IMR-90 (cell line): ENCODE results near the gene AGK. TPM values are rescaled to one million over a fixed set of nuclear protein-coding genes. Genes with fewer than 3 reads are reported as not detected.

Source experiments
- ATAC-seq: fragments of 200-7000 bp; cut with Tn5 transposase; 2 replicates; pipeline ENCODE4 v1.9.1; 2020; ENCODE audit warnings: low read depth, mild to moderate bottlenecking, moderate library complexity
- BruUV-seq: library from RNA; stranded (reverse); fragments of 400-500 nt; replicated peaks from 2 replicates; lab custom pipeline; 2021; lab: Mats Ljungman, UMichigan
- CTCF ChIA-PET: fragments of 300-600 bp; formaldehyde crosslinking; extraction: SDS; loops from one replicate; lab custom pipeline; 2021; ENCODE audit warnings: antibody characterized with exemption; lab: Yijun Ruan, JAX
- POLR2A ChIA-PET: fragments of 300-600 bp; sonication (Branson Sonifier 250); formaldehyde crosslinking; loops from one replicate; lab custom pipeline; 2022; ENCODE audit warnings: antibody characterized with exemption; ENCODE audit not compliant: unreplicated experiment; lab: Charles Lee
- DNase-seq: peaks from one replicate; pipeline ENCODE4 v3.0.0; 2013
- H2AFZ ChIP-seq: replicated peaks from 2 replicates; pipeline ENCODE3; 2013; ENCODE audit warnings: low read length, mild to moderate bottlenecking; ENCODE audit not compliant: poor library complexity
- H2AK5ac ChIP-seq: 2 replicates; pipeline ENCODE4 v1.6.1; 2013; ENCODE audit warnings: low read depth, low read length, inconsistent platforms
- H2AK9ac ChIP-seq: replicated peaks from 2 replicates; pipeline ENCODE3; 2013; ENCODE audit warnings: mild to moderate bottlenecking, low read depth, low read length, moderate library complexity; ENCODE audit not compliant: poor library complexity
- H2BK120ac ChIP-seq: 2 replicates; pipeline ENCODE4 v1.6.1; 2013; ENCODE audit warnings: low read depth, low read length, inconsistent platforms
- H2BK15ac ChIP-seq: 3 replicates; pipeline ENCODE4 v1.6.1; 2013; ENCODE audit warnings: low read depth, low read length, inconsistent platforms
- H2BK20ac ChIP-seq: 2 replicates; pipeline ENCODE4 v1.6.1; 2013; ENCODE audit warnings: low read depth, mild to moderate bottlenecking, inconsistent platforms, low read length, moderate library complexity
- H2BK5ac ChIP-seq: 2 replicates; pipeline ENCODE4 v1.6.1; 2013; ENCODE audit warnings: mild to moderate bottlenecking, low read depth, low read length, inconsistent platforms; ENCODE audit not compliant: poor library complexity, severe bottlenecking
- H3K14ac ChIP-seq: replicated peaks from 2 replicates; pipeline ENCODE4 v1.6.1; 2013; ENCODE audit warnings: low read depth, low read length, inconsistent platforms
- H3K18ac ChIP-seq: 2 replicates; pipeline ENCODE4 v1.6.1; 2013; ENCODE audit warnings: low read depth, low read length, control low read depth
- H3K23ac ChIP-seq: 2 replicates; pipeline ENCODE4 v1.6.1; 2013; ENCODE audit warnings: low read depth, low read length, inconsistent platforms
- H3K27ac ChIP-seq: 2 replicates; pipeline ENCODE4 v1.5.1; 2013; ENCODE audit warnings: mild to moderate bottlenecking, control low read depth, low read length; ENCODE audit not compliant: insufficient read depth
- H3K27me3 ChIP-seq: 2 replicates; pipeline ENCODE4 v1.6.1; 2013; ENCODE audit warnings: low read length; ENCODE audit not compliant: control insufficient read depth, insufficient read depth
- H3K36me3 ChIP-seq: 2 replicates; pipeline ENCODE4 v1.6.1; 2013; ENCODE audit warnings: low read length, mixed read lengths; ENCODE audit not compliant: control insufficient read depth, insufficient read depth
- H3K4ac ChIP-seq: 2 replicates; pipeline ENCODE4 v1.6.1; 2013; ENCODE audit warnings: low read depth, low read length, inconsistent platforms
- H3K4me1 ChIP-seq: 2 replicates; pipeline ENCODE4 v1.6.1; 2013; ENCODE audit warnings: low read length, mixed read lengths; ENCODE audit not compliant: control insufficient read depth, insufficient read depth
- H3K4me2 ChIP-seq: 2 replicates; pipeline ENCODE4 v1.6.1; 2013; ENCODE audit warnings: low read depth, mild to moderate bottlenecking, control low read depth, low read length, moderate library complexity
- H3K4me3 ChIP-seq: 2 replicates; pipeline ENCODE4 v1.5.1; 2013; ENCODE audit warnings: low read depth, mild to moderate bottlenecking, control low read depth, low read length, moderate library complexity; ENCODE audit not compliant: insufficient read depth
- H3K56ac ChIP-seq: 2 replicates; pipeline ENCODE4 v1.6.1; 2013; ENCODE audit warnings: low read length, inconsistent platforms; ENCODE audit not compliant: insufficient read depth; ENCODE audit errors: extremely low read depth
- H3K79me1 ChIP-seq, 2 experiments: 2 replicates each; pipeline ENCODE4 v1.6.1; 2013; ENCODE audit warnings: low read length in 2 of 2, inconsistent platforms in 1 of 2, low read depth in 1 of 2
- H3K9ac ChIP-seq: 2 replicates; pipeline ENCODE4 v1.6.1; 2013; ENCODE audit warnings: low read depth, low read length, control low read depth
- H3K9me1 ChIP-seq: 2 replicates; pipeline ENCODE4 v1.6.1; 2013; ENCODE audit warnings: low read length, inconsistent platforms; ENCODE audit not compliant: insufficient read depth
- H3K9me3 ChIP-seq: 2 replicates; pipeline ENCODE4 v1.6.1; 2013; ENCODE audit warnings: low read length; ENCODE audit not compliant: control insufficient read depth, insufficient read depth
- H4K20me1 ChIP-seq: 2 replicates; pipeline ENCODE4 v1.6.1; 2013; ENCODE audit warnings: low read length, inconsistent platforms; ENCODE audit not compliant: insufficient read depth
- H4K5ac ChIP-seq: 2 replicates; pipeline ENCODE4 v1.6.1; 2013; ENCODE audit warnings: mild to moderate bottlenecking, low read depth, low read length, control low read depth
- H4K8ac ChIP-seq, 2 experiments: 2 replicates each; pipeline ENCODE4 v1.6.1; 2013; ENCODE audit warnings: low read depth in 2 of 2, low read length in 2 of 2, control low read depth in 1 of 2, inconsistent platforms in 1 of 2
- H4K91ac ChIP-seq: 2 replicates; pipeline ENCODE4 v1.6.1; 2013; ENCODE audit warnings: low read depth, low read length, inconsistent platforms; ENCODE audit not compliant: insufficient read depth
- BHLHE40 ChIP-seq: fragments of 150-350 bp; IDR thresholded peaks from 2 replicates; pipeline ENCODE4 v1.6.1; 2016; ENCODE audit warnings: mild to moderate bottlenecking, low read depth, low read length
- CEBPB ChIP-seq: IDR thresholded peaks from 2 replicates; pipeline ENCODE4 v1.6.1; 2012; ENCODE audit warnings: low read depth, low read length, improper control_type of control experiment
- CHD1 ChIP-seq: IDR thresholded peaks from 2 replicates; pipeline ENCODE4 v1.6.1; 2012; ENCODE audit warnings: low read depth, low read length, improper control_type of control experiment
- MXI1 ChIP-seq: IDR thresholded peaks from 2 replicates; pipeline ENCODE4 v1.6.1; 2012; ENCODE audit warnings: low read depth, mild to moderate bottlenecking, low read length, moderate library complexity, borderline replicate concordance
- NFE2L2 ChIP-seq: fragments of 150-350 bp; IDR thresholded peaks from 2 replicates; pipeline ENCODE4 v1.6.1; 2016; ENCODE audit warnings: low read depth, mild to moderate bottlenecking, low read length
- RFX5 ChIP-seq: IDR thresholded peaks from 2 replicates; pipeline ENCODE4 v1.8.0; 2012; ENCODE audit warnings: low read depth, mild to moderate bottlenecking, low read length, moderate library complexity
- WGBS, 2 experiments: methylation state at CpG; one replicate each; pipeline versions ENCODE4 v1.1.5 to v1.1.7; 2013; ENCODE audit warnings: missing lambda C conversion rate in 2 of 2; ENCODE audit not compliant: insufficient read length in 1 of 2; ENCODE audit errors: extremely low coverage in 2 of 2; 5-methylcytosine and 5-hydroxymethylcytosine counted together
- dilution Hi-C: fragments of 300-500 bp; cut with HindIII; formaldehyde crosslinking; loops from one replicate; pipeline ENCODE4 v1.14.3; 2018; ENCODE audit warnings: low sequenced_read_pairs; ENCODE audit not compliant: unreplicated experiment
- in situ Hi-C: fragments of 300-500 bp; cut with MboI; formaldehyde crosslinking; loops from 3 replicates; pipeline ENCODE4 v1.14.3; 2019; ENCODE audit warnings: low sequenced_read_pairs, inconsistent platforms, mixed read lengths
- intact Hi-C: fragments of 100-400 bp; cut with micrococcal nuclease; formaldehyde crosslinking; loops from 2 replicates; pipeline ENCODE4 v1.10.0; 2022
- polyA plus RNA-seq, 3 experiments: library from polyadenylated mRNA; depleted of rRNA; stranded (reverse); fragments of >200 nt; gene quantifications; 2 replicates each; pipeline ENCODE4 v1.2.3, GENCODE V29; 2012; ENCODE audit warnings: low replicate concordance in 1 of 3
- total RNA-seq: library from RNA; depleted of rRNA; stranded (reverse); fragments of >200 nt; gene quantifications from 2 replicates; pipeline ENCODE4 v1.2.3, GENCODE V29; 2012

Gene AGK
- total and polyA plus RNA-seq, 2 of the 4 experiments (the other 2 are of a cell fraction), result 35.5 to 37.3 TPM

DNA sequence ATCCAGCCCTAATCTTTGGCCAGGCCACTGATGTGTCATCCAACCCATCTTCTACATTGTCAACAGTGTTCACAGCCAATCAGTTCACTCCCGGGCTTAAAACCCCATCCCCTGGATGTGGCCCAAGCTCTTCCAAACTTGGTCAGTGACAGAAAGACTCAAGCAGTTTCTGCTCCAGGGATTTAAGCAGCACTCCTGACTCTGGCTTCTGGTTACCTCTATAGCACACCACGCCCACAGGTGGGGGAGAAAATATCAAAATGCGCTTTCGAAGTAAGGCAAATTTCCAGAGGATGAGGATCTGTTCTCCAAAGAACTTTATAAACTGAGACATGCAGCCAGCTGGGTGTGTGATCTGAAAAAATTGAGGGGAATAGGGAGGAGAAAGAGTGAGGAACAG lies 114.9 kb downstream of the AGK start:
- no peak overlapping the region for H2BK5ac ChIP-seq
- no peak overlapping the region for H3K14ac ChIP-seq
- no peak overlapping the region for H2BK20ac ChIP-seq
- no peak overlapping the region for H4K8ac ChIP-seq
- H3K4ac ChIP-seq, result no peak overlapping the region
- no peak overlapping the region for H4K91ac ChIP-seq
- no peak overlapping the region for H3K18ac ChIP-seq
- H3K4me3 ChIP-seq, result no peak overlapping the region
- no peak overlapping the region for H4K5ac ChIP-seq
- no peaks in the 10 kb centered on the region for H3K4me1 ChIP-seq
- no peaks in the 10 kb centered on the region for H4K20me1 ChIP-seq
- peaks cover 13% of the 10 kb centered on the region for H3K36me3 ChIP-seq
- no peak overlapping the region for H2AK9ac ChIP-seq
- intact Hi-C loops (no loop called here), in situ Hi-C loops (no loop called here), dilution Hi-C loops (no loop called here)
- H3K9me3 ChIP-seq, result no peaks in the 10 kb centered on the region
- TF ChIP-seq CEBPB, result no peak
- no peak for TF ChIP-seq CHD1
- TF ChIP-seq RFX5, result no peak
- no peak for TF ChIP-seq BHLHE40
- no peak for TF ChIP-seq NFE2L2
- TF ChIP-seq MXI1, result no peak
- no peak overlapping the region for H3K9ac ChIP-seq
- no peak overlapping the region for H2AK5ac ChIP-seq
- ChIA-PET CTCF (no interaction called here), POLR2A (no interaction called here)
- no peak for DNase-seq
- H2AFZ ChIP-seq, result no peak overlapping the region
- no TSS peak for BruUV-seq
- H3K27me3 ChIP-seq, result no peaks in the 10 kb centered on the region
- H3K79me1 ChIP-seq, result no peaks in the 10 kb centered on the region
- no peak overlapping the region for H3K23ac ChIP-seq
- no peak overlapping the region for H3K56ac ChIP-seq
- no peak overlapping the region for H3K27ac ChIP-seq
- ATAC-seq, result no peak
- no peak overlapping the region for H2BK120ac ChIP-seq
- no peak overlapping the region for H2BK15ac ChIP-seq
- no peak overlapping the region for H3K4me2 ChIP-seq
- no peaks in the 10 kb centered on the region for H3K9me1 ChIP-seq
- WGBS, 2 experiments, result no CpG with 5 or more reads among the region's 4 CpGs
